ENCODE data around the gene DOK7.

DNA sequence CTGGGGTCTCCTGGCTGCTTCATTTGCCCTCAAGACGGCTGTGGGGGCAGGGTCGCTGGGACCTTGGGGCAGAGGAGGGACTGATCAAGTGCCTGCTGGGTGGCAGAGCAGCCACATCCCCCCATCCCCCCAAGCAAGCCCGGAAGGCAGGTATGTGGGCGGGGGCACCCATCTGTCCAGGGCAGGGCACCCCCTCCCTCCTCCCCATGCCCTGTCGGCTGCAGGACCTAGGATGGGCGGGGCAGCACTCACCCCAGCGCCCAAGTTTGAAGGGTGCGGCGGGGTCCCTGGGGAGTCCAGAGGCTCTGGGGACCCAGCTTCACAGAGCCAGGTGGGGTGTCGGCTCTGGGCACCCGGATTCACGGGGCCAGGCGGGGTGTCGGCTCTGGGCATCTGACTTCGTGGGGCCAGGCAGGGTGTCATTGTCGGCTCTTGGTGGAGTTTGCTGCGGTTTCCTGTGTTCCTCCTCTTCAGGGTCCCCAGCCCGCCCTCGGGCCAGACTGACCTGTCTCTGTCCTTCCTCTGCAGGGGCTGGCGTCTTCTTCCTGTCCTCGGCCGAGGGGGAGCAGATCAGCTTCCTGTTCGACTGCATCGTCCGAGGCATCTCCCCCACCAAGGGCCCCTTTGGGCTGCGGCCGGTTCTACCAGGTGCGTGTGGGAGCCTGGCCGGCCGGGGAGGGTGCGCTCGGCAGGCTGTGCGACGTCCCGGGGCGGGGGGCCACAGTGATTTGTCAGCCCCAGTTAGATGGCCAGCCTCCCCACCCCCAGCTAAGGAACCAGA is 22.1 kb downstream of the DOK7 start:
- TF ChIP-seq TOX (CRISPR knock-in tag; IDR thresholded peaks at IDR 0.05; ENCODE audit: borderline replicate concordance) (no peak), CSDC2 (CRISPR knock-in tag; IDR thresholded peaks at IDR 0.05) (no peak), ZNF8 (CRISPR knock-in tag; IDR thresholded peaks at IDR 0.05) (no peak)
